Epithelial cell of proximal tubule (primary cell): Measurements from ENCODE around the gene MDC1. TPM values are rescaled to one million over a fixed set of nuclear protein-coding genes. Genes with fewer than 3 reads are reported as not detected.
"Not testable (repeated sequence)": the region's sequence is repeated elsewhere in the genome, so short reads cannot be mapped to it uniquely, and the experiment has no call there.

Experiments used
- DNase-seq: peaks from one replicate; pipeline ENCODE4 v3.0.0-alpha.2; 2011; ENCODE audit warnings: low read depth
- H3K4me3 ChIP-seq: 2 replicates; pipeline ENCODE4 v1.5.1; 2011; ENCODE audit warnings: low read depth, mild to moderate bottlenecking, low read length
- CTCF ChIP-seq: conservative IDR thresholded peaks from 2 replicates; pipeline ENCODE4 v1.5.1; 2012; ENCODE audit warnings: low read depth, mild to moderate bottlenecking, low read length
- total RNA-seq: library from RNA; depleted of rRNA; stranded (reverse); fragments of >200 nt; gene quantifications from 2 replicates; pipeline ENCODE4 v1.2.3, GENCODE V29; 2015

The MDC1 gene
- total RNA-seq, 1 donor from 2014 or later = 11.4 TPM

DNA sequence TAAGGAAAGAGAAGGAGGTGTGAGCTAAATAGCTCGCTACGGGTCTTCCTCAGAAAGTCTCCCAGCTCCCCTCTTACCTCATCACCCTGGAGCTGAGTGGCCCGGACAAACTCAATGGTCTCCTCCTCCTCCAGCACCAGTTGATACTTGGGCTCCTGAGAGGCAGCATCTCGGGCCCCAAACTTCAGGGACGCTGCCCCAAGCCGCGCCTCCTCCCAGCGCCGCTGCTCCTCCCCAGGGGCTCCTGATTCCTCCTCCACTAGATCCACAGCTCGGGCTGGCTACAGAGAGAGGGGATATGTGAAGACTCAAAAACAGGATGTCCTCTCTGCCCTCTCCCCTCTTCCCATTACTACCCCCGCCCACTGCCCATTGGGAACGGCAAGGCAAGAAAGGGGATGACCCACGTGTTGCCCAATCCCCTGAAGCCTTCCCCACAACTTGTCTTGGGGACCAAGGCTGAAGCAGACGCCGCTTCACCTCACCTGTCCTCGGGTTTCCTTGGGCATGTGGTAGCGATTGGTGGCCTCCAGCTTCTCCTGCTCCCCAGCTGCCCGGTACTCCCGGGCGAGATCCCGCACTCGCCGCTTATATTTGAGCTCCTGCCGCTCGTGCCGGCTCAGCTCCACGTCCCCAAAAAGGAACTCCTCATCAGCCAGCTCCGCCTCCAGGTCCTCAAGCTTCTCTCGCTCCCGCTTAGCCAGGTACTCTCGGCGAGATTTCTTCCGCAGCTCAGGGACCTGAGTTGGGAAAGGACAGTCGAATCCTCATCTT lies 51.9 kb downstream of the MDC1 start:
- TF ChIP-seq CTCF = no peak
- no peak overlapping the region for H3K4me3 ChIP-seq
- DNase-seq = no peak

GRCh38 chr6:30657922-30658321 lies 59.2 kb downstream of the MDC1 start:
- DNase-seq, H3K4me3 ChIP-seq: not testable (repeated sequence)

DNA sequence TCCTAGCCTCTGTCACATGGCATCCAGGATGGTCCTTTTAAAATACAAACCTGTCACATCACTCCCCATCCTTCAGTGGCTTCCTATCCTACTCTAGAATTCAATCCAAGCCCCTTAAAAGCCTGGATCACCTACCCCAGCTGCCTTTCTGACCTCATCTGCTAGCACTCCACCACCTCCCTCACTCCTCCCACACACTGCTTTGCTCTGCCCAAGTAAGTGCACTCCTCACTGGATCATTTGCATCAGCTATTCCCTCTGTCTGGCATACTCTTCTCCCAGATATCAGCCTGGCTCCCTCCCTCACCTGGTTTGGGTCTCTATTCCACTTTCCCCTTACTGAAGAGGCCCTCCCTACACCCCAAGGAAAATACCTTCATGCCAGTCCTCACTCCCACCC lies 59.6 kb downstream of the MDC1 start:
- no peak for TF ChIP-seq CTCF
- DNase-seq = no peak
- no peak overlapping the region for H3K4me3 ChIP-seq

DNA sequence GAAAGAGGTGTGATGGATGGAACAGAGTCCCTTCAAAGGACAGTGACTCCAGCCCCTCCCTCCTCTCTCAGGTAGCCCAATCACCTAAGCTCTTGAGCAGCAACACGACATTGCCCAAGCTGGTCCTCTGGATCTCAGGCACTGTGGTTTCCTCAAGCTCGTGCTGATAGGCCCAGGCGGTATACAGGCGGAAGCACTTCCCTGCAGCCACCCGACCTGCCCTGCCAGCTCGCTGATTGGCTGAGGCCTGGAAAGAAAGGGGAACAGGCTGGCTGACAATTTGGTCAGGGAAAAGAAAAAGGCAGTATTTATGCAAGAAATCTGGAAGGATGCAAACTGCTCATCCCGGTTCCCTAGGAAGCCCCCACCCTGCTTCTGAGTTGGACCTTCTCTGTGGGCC lies 60.6 kb downstream of the MDC1 start:
- no peak for TF ChIP-seq CTCF
- no peak for DNase-seq
- H3K4me3 ChIP-seq = no peak overlapping the region

DNA sequence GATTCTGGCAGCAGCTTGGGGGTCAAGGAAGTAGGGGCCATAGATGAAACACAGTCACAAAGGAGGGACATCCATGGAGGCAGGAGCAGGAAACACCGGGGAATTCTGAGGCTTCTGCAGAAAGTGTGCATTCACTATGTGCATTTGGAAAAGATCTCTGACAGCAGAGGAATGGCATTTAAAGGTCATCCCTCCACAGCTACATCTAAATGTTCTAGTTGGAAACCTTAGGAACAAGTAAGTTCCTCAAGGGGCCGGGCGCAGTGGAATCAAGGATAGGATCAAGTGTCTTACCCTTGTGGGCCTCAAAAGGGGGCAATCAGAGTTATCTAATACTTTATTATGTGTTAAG lies 61.4 kb downstream of the MDC1 start:
- no peak for TF ChIP-seq CTCF
- no peak for DNase-seq

DNA sequence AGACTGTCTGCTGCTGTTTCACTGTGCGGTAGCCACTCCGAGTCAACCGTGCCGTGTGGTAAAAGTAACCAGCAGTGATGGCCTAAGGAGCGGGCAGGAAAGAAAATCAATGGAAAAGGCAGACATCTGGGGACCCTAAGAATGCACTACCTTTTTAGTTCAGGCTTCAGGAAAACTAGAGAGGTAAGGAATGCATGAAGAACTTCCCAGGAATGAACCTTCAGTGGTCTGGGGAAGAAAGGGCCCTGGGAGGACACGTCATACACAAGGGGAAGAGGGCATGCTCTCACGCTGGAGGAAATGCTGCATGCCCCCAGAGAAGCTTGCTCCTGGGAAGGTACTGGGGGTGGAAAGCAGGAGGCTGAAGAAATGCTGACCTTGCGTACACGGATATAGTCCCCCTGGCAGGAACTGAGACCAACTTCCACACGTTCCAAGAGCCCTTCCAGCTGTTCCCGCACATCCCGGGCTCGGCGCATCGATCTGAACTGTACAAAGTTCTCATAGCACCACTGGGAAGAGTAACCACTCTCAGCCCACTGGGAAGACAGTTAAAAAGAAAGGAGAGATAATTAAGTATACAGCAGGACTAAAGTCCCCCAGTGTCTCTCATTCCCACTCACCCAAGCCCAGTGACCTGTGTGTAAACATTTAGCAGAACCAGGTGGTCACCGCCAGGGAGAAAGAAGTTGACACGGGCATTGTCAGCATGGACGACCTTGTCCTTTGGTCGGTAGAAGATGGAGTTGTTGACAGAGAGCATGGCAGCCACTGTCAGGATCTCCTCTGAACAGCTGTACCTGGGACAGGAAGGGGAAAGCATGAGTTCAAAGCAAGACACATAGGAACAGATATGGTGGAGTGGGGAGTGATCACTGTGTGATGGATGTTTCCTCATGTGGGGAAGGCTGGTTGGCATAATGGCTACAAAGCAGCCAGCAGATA lies 62.0 kb downstream of the MDC1 start:
- H3K4me3 ChIP-seq = no peak overlapping the region
- TF ChIP-seq CTCF = no peak
- no peak for DNase-seq

More for the DNA sequence above, 61.4 kb downstream of the MDC1 start:
- H3K4me3 ChIP-seq = no peak overlapping the region

GRCh38 chr6:30651143-30651542 lies 65.9 kb downstream of the MDC1 start:
- H3K4me3 ChIP-seq = no peak overlapping the region
- no peak for DNase-seq
- no peak for TF ChIP-seq CTCF
